Measurements from ENCODE around the gene BICD1. TPM values are rescaled to one million over a fixed set of nuclear protein-coding genes. Genes with fewer than 3 reads are reported as not detected.

The BICD1 gene
- total and polyA plus RNA-seq, 2 donors (not counting 3 experiments of a cell fraction or from before 2014, with no cell fraction given): 12.2 to 51.0 TPM

DNA sequence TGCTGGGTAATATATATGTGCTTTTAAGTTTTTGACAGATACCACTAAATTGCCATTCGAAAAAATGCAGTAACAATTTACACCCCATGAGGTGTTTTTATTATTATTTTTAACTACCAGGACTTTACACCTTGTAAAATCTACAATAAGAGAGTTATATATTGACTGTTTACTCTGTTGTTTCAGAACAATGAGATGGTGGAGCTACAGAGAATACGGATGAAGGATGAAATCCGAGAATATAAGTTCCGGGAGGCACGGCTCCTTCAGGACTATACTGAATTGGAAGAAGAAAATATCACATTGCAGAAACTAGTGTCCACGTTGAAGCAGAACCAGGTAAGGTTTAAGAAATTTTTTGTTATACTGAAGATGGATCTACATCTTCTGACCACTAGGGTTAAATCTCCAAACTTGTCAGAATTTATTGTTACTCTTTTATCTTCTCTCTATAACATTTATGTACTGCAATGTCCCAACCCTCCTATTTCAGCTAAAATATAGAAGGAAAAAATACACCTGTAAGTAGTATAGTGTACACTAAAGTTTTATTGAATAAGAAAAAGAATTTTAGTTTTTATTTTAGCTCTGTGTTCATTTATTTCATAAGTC is 187.3 kb downstream of the BICD1 start:
- FAIRE-seq: no peak
- BruUV-seq (replicated peaks): no TSS peak
- H3K27me3 ChIP-seq (ENCODE audit: control insufficient read depth in 2 of 2, insufficient read depth in 2 of 2, low read length in 2 of 2): no peaks in the 10 kb centered on the region
- intact Hi-C loops (cut with micrococcal nuclease) (no loop called here), dilution Hi-C loops (cut with MboI; ENCODE audit: extremely low pct_ligation_motif_present, low sequenced_read_pairs) (no loop called here)
- H3K4me2 ChIP-seq (ENCODE audit: insufficient read depth, low read length): no peak overlapping the region
- H3K79me2 ChIP-seq (ENCODE audit: control insufficient read depth, insufficient read depth, low read length): peaks cover 3% of the 10 kb centered on the region
- H3K4me1 ChIP-seq (ENCODE audit: control insufficient read depth, extremely low read depth, insufficient read depth, low read length): no peaks in the 10 kb centered on the region
- no peak overlapping the region for H3K4me3 ChIP-seq (replicated peaks in 1 of 3; ENCODE audit: insufficient read depth in 1 of 3, low read depth in 1 of 3, low read length in 3 of 3)
- ChIA-PET POLR2A (no interaction called here), CTCF (interaction anchor here (0.7 to 2.8 kb wide), 4 partner anchors 12 to 233 kb away, joined by 3 to 11 read pairs (median 5); no protein-coding TSS in a partner anchor)
- H2AFZ ChIP-seq (ENCODE audit: low read depth, low read length): no peak overlapping the region
- no peaks in the 10 kb centered on the region for H3K9me1 ChIP-seq (replicated peaks; ENCODE audit: control insufficient read depth, extremely low read depth, insufficient read depth, low read length)
- no peaks in the 10 kb centered on the region for H4K20me1 ChIP-seq (replicated peaks; ENCODE audit: control insufficient read depth, extremely low read depth, insufficient read depth, low read length)
- no peak for DNase-seq (ENCODE audit: low read depth, low spot score)
- H3K9ac ChIP-seq (replicated peaks; ENCODE audit: extremely low read depth, insufficient read depth, low read length): no peak overlapping the region
- H3K9me3 ChIP-seq (replicated peaks; ENCODE audit: control insufficient read depth, insufficient read depth, low read length): no peaks in the 10 kb centered on the region
- H3K27ac ChIP-seq (ENCODE audit: insufficient read depth, low read depth, low read length): no peak overlapping the region
- H3K36me3 ChIP-seq (ENCODE audit: control insufficient read depth in 2 of 2, extremely low read depth in 1 of 2, insufficient read depth in 2 of 2, low read length in 2 of 2): no peaks in the 10 kb centered on the region
- no peak for TF ChIP-seq MAX (IDR thresholded peaks at IDR 0.05; ENCODE audit: insufficient read depth, insufficient read length)
- no peak for TF ChIP-seq JUN (IDR thresholded peaks at IDR 0.05; ENCODE audit: borderline replicate concordance, insufficient read depth, insufficient read length, low read depth)
- TF ChIP-seq CTCF (IDR thresholded peaks at IDR 0.05; ENCODE audit: extremely low read depth in 1 of 2, insufficient read depth in 1 of 2, low read depth in 1 of 2, low read length in 2 of 2): no peak
- no peak for TF ChIP-seq POLR2A (IDR thresholded peaks at IDR 0.05; ENCODE audit: low read depth, low read length)
- no peak for TF ChIP-seq GATA2 (IDR thresholded peaks at IDR 0.05; ENCODE audit: insufficient read depth, insufficient read length, low read depth, low read length)
- no peak for TF ChIP-seq FOS (IDR thresholded peaks at IDR 0.05; ENCODE audit: borderline replicate concordance, insufficient read depth, low read length)
- no peak for TF ChIP-seq EZH2 (IDR thresholded peaks at IDR 0.05; ENCODE audit: borderline replicate concordance, low read depth, low read length, severe bottlenecking)
- no peak for TF ChIP-seq POLR2AphosphoS5 (IDR thresholded peaks at IDR 0.05; ENCODE audit: insufficient read depth, low read depth, low read length)
- no peak for TF ChIP-seq MYC (IDR thresholded peaks at IDR 0.05; ENCODE audit: low read depth, low read length)
